DOHH2 (cell line): ENCODE results near the gene ADK.

Experiments
- EZH2phosphoT487 ChIP-seq: fragments of 200-600 bp; sonication (generic); IDR thresholded peaks from 2 replicates; pipeline ENCODE4 v1.6.1; 2017; ENCODE audit warnings: borderline replicate concordance, mild to moderate bottlenecking, antibody characterized with exemption, low read length, moderate library complexity, mixed read lengths
- TF ChIP-seq, protein P1 (sequence below): fragments of 200-600 bp; sonication (generic); IDR thresholded peaks from one replicate; pipeline ENCODE4 v1.5.1; 2014; ENCODE audit warnings: antibody characterized with exemption, mild to moderate bottlenecking, low read depth, low read length; ENCODE audit not compliant: poor library complexity, severe bottlenecking

GRCh38 chr10:74167443-74167842 lies 16.4 kb downstream of the ADK start:
- TF ChIP-seq, protein P1, sequence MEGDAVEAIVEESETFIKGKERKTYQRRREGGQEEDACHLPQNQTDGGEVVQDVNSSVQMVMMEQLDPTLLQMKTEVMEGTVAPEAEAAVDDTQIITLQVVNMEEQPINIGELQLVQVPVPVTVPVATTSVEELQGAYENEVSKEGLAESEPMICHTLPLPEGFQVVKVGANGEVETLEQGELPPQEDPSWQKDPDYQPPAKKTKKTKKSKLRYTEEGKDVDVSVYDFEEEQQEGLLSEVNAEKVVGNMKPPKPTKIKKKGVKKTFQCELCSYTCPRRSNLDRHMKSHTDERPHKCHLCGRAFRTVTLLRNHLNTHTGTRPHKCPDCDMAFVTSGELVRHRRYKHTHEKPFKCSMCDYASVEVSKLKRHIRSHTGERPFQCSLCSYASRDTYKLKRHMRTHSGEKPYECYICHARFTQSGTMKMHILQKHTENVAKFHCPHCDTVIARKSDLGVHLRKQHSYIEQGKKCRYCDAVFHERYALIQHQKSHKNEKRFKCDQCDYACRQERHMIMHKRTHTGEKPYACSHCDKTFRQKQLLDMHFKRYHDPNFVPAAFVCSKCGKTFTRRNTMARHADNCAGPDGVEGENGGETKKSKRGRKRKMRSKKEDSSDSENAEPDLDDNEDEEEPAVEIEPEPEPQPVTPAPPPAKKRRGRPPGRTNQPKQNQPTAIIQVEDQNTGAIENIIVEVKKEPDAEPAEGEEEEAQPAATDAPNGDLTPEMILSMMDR, result no peak
- no peak for TF ChIP-seq EZH2phosphoT487
